GM12864 (cell line): Measurements from ENCODE around the gene SOX9.

Experiments used
- DNase-seq: peaks from one replicate; pipeline ENCODE4 v3.0.0-alpha.2; 2011; ENCODE audit warnings: low read depth
- H3K4me3 ChIP-seq: 2 replicates; pipeline ENCODE4 v1.5.1; 2011; ENCODE audit warnings: mild to moderate bottlenecking, low read depth, low read length, control low read depth
- TF ChIP-seq, protein P1 (sequence below): IDR thresholded peaks from 2 replicates; pipeline ENCODE4 v1.5.1; 2011; ENCODE audit warnings: low read depth, mild to moderate bottlenecking, moderate library complexity, low read length, control low read depth, inconsistent platforms; ENCODE audit errors: missing control alignments

The SOX9 gene

GRCh38 chr17:72099919-72100318, 20.9 kb upstream of the SOX9 start:
- no peak overlapping the region for H3K4me3 ChIP-seq
- DNase-seq: no peak
- TF ChIP-seq, protein P1, sequence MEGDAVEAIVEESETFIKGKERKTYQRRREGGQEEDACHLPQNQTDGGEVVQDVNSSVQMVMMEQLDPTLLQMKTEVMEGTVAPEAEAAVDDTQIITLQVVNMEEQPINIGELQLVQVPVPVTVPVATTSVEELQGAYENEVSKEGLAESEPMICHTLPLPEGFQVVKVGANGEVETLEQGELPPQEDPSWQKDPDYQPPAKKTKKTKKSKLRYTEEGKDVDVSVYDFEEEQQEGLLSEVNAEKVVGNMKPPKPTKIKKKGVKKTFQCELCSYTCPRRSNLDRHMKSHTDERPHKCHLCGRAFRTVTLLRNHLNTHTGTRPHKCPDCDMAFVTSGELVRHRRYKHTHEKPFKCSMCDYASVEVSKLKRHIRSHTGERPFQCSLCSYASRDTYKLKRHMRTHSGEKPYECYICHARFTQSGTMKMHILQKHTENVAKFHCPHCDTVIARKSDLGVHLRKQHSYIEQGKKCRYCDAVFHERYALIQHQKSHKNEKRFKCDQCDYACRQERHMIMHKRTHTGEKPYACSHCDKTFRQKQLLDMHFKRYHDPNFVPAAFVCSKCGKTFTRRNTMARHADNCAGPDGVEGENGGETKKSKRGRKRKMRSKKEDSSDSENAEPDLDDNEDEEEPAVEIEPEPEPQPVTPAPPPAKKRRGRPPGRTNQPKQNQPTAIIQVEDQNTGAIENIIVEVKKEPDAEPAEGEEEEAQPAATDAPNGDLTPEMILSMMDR: no peak

DNA sequence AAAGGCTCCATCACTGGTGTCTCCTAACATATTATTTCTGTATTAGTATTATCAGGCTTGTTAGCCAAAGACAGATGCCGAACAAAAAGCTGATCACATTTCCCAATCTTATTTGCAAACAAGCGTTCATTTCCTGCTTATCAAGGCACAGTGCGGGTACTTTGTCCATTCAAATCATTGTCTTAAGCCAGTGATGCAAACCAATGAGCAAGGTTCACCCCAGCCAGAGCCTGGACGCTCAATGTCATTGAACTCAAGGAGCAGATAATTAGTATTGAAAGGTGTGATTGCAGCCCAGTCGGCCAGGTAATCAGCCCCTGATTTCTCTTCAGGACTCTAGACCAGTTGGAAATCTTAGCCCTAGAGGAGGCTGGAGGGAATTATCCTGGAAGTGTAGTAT, 20.4 kb upstream of the SOX9 start:
- no peak overlapping the region for H3K4me3 ChIP-seq
- TF ChIP-seq, protein P1: no peak
- DNase-seq: no peak

DNA sequence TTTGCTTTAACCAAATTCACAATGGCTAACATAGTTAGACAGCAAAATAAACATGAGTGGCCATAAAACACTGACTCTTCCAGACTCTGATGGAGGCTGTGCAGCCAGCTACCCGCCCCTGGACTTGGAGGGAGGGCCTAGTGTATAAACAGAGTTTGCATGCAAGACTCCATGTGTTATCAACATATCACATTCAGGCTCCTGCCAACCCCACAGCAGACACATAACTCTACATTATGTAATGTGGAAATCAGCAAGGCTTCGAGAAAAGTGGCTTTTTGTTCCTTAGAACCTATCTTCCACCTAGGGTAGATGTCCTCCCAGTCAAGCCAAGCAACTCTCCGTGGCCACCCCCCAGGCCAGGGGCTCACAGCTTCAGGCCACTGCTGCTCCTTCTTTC, 19.3 kb upstream of the SOX9 start:
- H3K4me3 ChIP-seq: no peak overlapping the region
- no peak for DNase-seq
- TF ChIP-seq, protein P1: no peak

DNA sequence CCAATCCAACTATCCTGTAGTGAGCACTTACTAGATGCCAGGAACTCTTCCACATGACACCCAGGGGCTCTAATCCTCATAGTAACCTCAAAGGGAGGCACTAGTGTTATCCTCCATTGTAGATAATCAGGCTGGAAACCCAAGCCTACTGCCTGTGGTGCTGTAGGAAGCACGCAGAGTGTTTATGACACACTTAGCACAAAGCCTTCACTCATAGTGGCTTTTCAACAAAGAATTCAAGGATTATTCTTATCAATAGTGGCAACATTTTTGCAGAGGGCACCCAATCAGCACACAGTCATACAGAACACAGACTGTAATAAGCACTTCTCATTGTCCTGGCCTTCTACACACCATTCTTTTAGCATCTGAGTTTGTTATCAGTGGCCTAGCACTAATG, 18.5 kb upstream of the SOX9 start:
- H3K4me3 ChIP-seq: no peak overlapping the region
- TF ChIP-seq, protein P1: no peak
- DNase-seq: no peak

GRCh38 chr17:72104164-72104862, 16.5 kb upstream of the SOX9 start:
- no peak overlapping the region for H3K4me3 ChIP-seq
- DNase-seq: no peak
- TF ChIP-seq, protein P1: no peak

DNA sequence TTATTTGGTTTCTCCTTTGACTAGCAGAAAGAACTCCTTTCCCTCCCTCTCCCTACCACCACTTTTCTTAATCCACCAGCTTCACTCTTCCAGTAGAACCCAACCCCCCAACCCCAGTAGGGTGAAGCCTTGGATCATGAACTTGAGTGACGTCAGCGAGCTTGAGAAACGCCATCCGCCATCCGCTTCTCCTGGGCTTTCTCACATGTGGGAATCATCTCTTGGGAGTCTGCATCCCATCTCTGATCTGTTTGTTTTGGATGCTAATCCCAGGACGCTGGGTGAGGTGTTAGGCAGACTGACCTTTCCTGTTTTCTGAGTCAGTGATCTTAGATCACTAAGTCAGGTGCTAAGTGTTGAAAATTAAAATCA, 16.0 kb upstream of the SOX9 start:
- no peak for DNase-seq
- TF ChIP-seq, protein P1: no peak
- no peak overlapping the region for H3K4me3 ChIP-seq

DNA sequence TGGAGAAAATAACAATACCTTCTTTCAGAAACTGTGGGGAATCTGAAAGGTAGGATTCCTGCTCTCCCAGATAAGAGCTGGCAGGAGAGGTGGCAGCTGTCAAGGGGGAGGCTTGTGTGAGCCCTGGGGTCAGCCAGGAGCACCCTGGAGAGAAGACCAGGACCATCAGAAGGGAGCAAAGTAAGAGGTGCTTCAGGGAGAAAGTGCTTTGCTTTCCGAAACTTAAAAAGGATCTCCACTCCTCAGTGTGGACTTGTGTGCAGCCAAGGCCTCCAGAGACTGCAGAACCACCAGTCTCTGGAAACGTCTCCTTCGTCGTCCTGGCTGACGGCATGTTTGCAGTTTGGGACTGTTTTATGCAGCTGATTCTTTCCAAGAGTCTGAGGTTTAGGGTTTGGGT, 13.7 kb upstream of the SOX9 start:
- DNase-seq: no peak
- TF ChIP-seq, protein P1: no peak
- no peak overlapping the region for H3K4me3 ChIP-seq
